Gastrocnemius medialis (tissue), 4 donors: Measurements from ENCODE around the gene VARS1. TPM values are rescaled to one million over a fixed set of nuclear protein-coding genes. Genes with fewer than 3 reads are reported as not detected.

ENCODE experiments used
- ATAC-seq, 2 donors: fragments of 150-250 bp; one replicate each; pipeline ENCODE4 v1.9.1; 2016
- DNase-seq, 2 donors: peaks; one replicate each; pipeline ENCODE4 v3.0.0-alpha.2; 2019
- H3K27ac ChIP-seq, 4 donors: fragments of 200-600 bp; sonication (generic); 1 replicate in 1 of 4; 2 replicates in 3 of 4; pipeline ENCODE4 v1.5.1; 2016 to 2018; ENCODE audit warnings: mild to moderate bottlenecking in 2 of 4, moderate library complexity in 1 of 4
- H3K27me3 ChIP-seq, 3 donors: fragments of 200-600 bp; sonication (generic) in 2 of 3; 1 replicate in 1 of 3; 2 replicates in 2 of 3; pipeline versions ENCODE4 v1.5.1 to v1.6.0; 2016 to 2019; ENCODE audit warnings: mild to moderate bottlenecking in 1 of 3, moderate library complexity in 1 of 3
- H3K36me3 ChIP-seq, 2 donors: fragments of 200-600 bp; sonication (generic) in 1 of 2; one replicate each; pipeline ENCODE4 v1.5.1; 2017 to 2018
- H3K4me1 ChIP-seq, 2 donors: fragments of 200-600 bp; sonication (generic) in 1 of 2; one replicate each; pipeline ENCODE4 v1.5.1; 2016 to 2017; ENCODE audit warnings: mild to moderate bottlenecking in 2 of 2
- H3K4me3 ChIP-seq, 4 donors: fragments of 200-600 bp; sonication (generic) in 3 of 4; 1 replicate in 1 of 4; 2 replicates in 3 of 4; pipeline ENCODE4 v1.5.1; 2016 to 2019; ENCODE audit warnings: mild to moderate bottlenecking in 2 of 4
- H3K9me3 ChIP-seq, 3 donors: fragments of 200-600 bp; sonication (generic) in 2 of 3; 1 replicate in 1 of 3; 2 replicates in 2 of 3; pipeline ENCODE4 v1.5.1; 2016 to 2019
- CTCF ChIP-seq, 5 experiments: fragments of 450-650 bp in 3 of 5; fragments of 200-600 bp in 2 of 5; sonication (generic) in 2 of 5; IDR thresholded peaks in 4 of 5; conservative IDR thresholded peaks in 1 of 5; 1 replicate in 4 of 5; 2 replicates in 1 of 5; pipeline ENCODE4 v1.5.1; 2016 to 2019; ENCODE audit warnings: antibody characterized with exemption in 5 of 5, mild to moderate bottlenecking in 3 of 5, moderate library complexity in 3 of 5
- POLR2A ChIP-seq, 2 donors: fragments of 450-650 bp; IDR thresholded peaks; one replicate each; pipeline ENCODE4 v1.6.1; 2017; ENCODE audit warnings: antibody characterized with exemption in 2 of 2, mild to moderate bottlenecking in 2 of 2, moderate library complexity in 2 of 2
- in situ Hi-C, 4 donors: fragments of 200-750 bp; cut with MboI; loops; one replicate each; pipeline versions ENCODE4 v1.15.0 to v1.8.0; 2017; ENCODE audit warnings: low sequenced_read_pairs in 4 of 4
- intact Hi-C: fragments of 100-400 bp; cut with DNase I; formaldehyde crosslinking; loops from one replicate; pipeline ENCODE4 v1.15.1; 2023; ENCODE audit warnings: low total_unique reads
- total RNA-seq, 4 donors: library from RNA; depleted of rRNA; stranded (reverse); fragments of >200 nt; gene quantifications; one replicate each; pipeline versions ENCODE4 v1.1.0 to v1.2.3, GENCODE V29; 2016

Gene VARS1
- total RNA-seq, 4 donors from 2014 or later = 39.2 to 102 (median 67.4) TPM

DNA sequence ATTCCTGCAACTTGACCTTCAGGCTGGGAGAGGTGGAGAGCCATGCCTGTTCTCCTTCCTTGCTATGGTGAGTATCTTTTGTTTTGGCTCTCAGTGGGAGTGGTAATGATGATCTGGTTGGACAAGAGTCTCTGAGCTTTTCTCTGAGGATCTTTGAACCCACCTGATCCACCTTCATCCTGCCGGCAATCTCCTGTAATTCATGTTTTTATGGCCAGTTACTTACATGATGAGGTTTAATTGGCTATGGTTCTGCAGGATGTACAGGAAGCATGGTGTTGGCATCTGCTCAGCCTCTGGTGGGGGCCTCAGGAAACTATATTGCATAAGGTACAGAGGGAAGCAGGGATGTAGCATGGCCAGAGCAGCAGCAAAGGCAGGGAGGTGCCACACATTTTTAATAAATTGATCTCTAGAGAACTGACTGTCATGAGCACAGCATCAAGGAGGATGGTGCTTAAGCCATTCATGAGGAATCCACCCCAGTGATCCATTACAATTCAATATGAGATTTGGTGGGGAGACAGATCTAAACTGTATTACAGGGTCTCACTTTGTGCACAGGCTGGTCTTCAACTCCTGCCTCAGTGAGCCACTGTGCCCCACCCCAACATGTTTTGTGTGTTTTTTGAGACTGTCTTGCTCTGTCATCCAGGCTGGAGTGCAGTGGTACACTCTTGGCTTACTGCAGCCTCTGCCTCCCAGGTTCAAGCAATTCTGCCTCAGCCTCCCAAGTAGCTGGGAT lies 42.0 kb upstream of the VARS1 start:
- TF ChIP-seq CTCF (IDR thresholded peaks at IDR 0.05 in 4 of 5, conservative IDR thresholded peaks at IDR 0.05 in 1 of 5) (no peak), POLR2A (IDR thresholded peaks at IDR 0.05) (no peak)
- Histone ChIP-seq H3K4me3 (peak overlapping the region in 1 of 4 donors; percentile 95), H3K36me3 (peaks cover 0 to 42% of the 10 kb centered on the region in 2 donors), H3K27me3 (no peaks in the 10 kb centered on the region), H3K4me1 (peaks cover 30 to 37% of the 10 kb centered on the region in 2 donors), H3K27ac (peak overlapping the region; percentile 87 to 97 (median 92)), H3K9me3 (no peaks in the 10 kb centered on the region)
- intact Hi-C loops = loop anchor here (10.0 kb wide), 1 partner anchor 293 kb away; the partner anchor contains the start of genes ATP6V1G2, DDX39B and NFKBIL1
- no peak for DNase-seq
- ATAC-seq = no peak
- in situ Hi-C loops = loop anchor here in 2 of 4 donors (10.0 kb wide), 3 partner anchors 63 to 163 kb away; partner anchors contain the start of genes VWA7 (in 2 of the 2) and LY6G5C (in 1 of the 2)

GRCh38 chr6:31836474-31837368 lies 41.2 kb upstream of the VARS1 start:
- ATAC-seq (peak in 1 of 2 donors; percentile 40), DNase-seq (no peak)
- no peaks in the 10 kb centered on the region for H3K9me3 ChIP-seq
- H3K4me3 ChIP-seq = peak overlapping the region; percentile 68 to 96 (median 84)
- H3K4me1 ChIP-seq = peaks cover 30 to 38% of the 10 kb centered on the region in 2 donors
- peak overlapping the region; percentile 87 to 97 (median 92) for H3K27ac ChIP-seq
- TF ChIP-seq POLR2A (IDR thresholded peaks at IDR 0.05) (no peak), CTCF (IDR thresholded peaks at IDR 0.05 in 4 of 5, conservative IDR thresholded peaks at IDR 0.05 in 1 of 5) (no peak)
- in situ Hi-C loops = loop anchor here in 2 of 4 donors (10.0 kb wide), 3 partner anchors 62 to 162 kb away; partner anchors contain the start of genes VWA7 (in 2 of the 2) and LY6G5C (in 1 of the 2)
- intact Hi-C loops = loop anchor here (10.0 kb wide), 1 partner anchor 292 kb away; the partner anchor contains the start of genes ATP6V1G2, DDX39B and NFKBIL1
- no peaks in the 10 kb centered on the region for H3K27me3 ChIP-seq
- H3K36me3 ChIP-seq = peaks cover 0 to 42% of the 10 kb centered on the region in 2 donors

DNA sequence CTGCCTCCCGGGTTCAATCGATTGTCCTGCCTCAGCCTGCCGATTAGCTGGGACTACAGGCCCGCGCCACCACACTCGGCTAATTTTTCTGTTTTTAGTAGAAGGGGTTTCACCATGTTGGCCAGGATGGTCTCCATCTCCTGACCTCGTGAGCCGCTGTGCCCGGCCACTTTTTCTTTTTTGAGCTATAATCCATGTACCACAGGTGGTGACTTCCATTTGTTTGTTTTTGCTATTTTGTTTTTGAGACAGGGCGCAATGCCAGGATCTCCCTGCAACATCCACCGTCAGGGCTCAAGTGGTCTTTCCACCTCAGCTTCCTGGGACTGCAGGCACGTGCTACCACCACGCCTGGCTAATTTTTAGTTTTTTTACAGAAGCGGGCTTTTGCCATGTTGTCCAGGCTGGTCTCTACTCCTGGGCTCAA lies 40.5 kb upstream of the VARS1 start:
- Histone ChIP-seq H3K9me3 (no peaks in the 10 kb centered on the region), H3K27me3 (no peaks in the 10 kb centered on the region), H3K36me3 (peaks cover 0 to 41% of the 10 kb centered on the region in 2 donors), H3K4me3 (peak overlapping the region; percentile 68 to 96 (median 84)), H3K27ac (peak overlapping the region; percentile 87 to 97 (median 92)), H3K4me1 (peaks cover 36 to 44% of the 10 kb centered on the region in 2 donors)
- TF ChIP-seq CTCF (IDR thresholded peaks at IDR 0.05 in 4 of 5, conservative IDR thresholded peaks at IDR 0.05 in 1 of 5) (no peak), POLR2A (IDR thresholded peaks at IDR 0.05) (no peak)
- in situ Hi-C loops = loop anchor here in 2 of 4 donors (10.0 kb wide), 3 partner anchors 61 to 161 kb away; partner anchors contain the start of genes VWA7 (in 2 of the 2) and LY6G5C (in 1 of the 2)
- intact Hi-C loops = loop anchor here (10.0 kb wide), 1 partner anchor 291 kb away; the partner anchor contains the start of genes ATP6V1G2, DDX39B and NFKBIL1
- DNase-seq = no peak
- no peak for ATAC-seq
